ENCODE results near the gene PCDHGA4.
A peak's percentile ranks its signal among the peaks of the same experiment; 100 is the strongest.
"Not testable (repeated sequence)": the region's sequence is repeated elsewhere in the genome, so short reads cannot be mapped to it uniquely, and the experiment has no call there.

Gene PCDHGA4

GRCh38 chr5:141330299-141331080, 24.3 kb upstream of the PCDHGA4 start, which contains the start of gene PCDHGA1:
Gene PCDHGA1 (plus strand): TSS chr5:141330514.
- H3K4me3 ChIP-seq (ENCODE audit: low read length), result peak within 1 kb of the TSS; percentile 60
- peak within 1 kb of the TSS; percentile 67 for H3K9ac ChIP-seq (ENCODE audit: low read depth, low read length)
- no peaks in the 10 kb centered on the region for H3K4me1 ChIP-seq (ENCODE audit: control insufficient read depth, insufficient read depth, low read length)
- no peaks in the 10 kb centered on the region for H3K27me3 ChIP-seq (ENCODE audit: control insufficient read depth, insufficient read depth, low read length)
- H3K36me3 ChIP-seq (ENCODE audit: insufficient read depth, low read length), result no peaks in the 10 kb centered on the region
- peaks cover 7% of the 10 kb centered on the region for H3K9me3 ChIP-seq (replicated peaks; ENCODE audit: low read length)
- peak within 1 kb of the TSS; percentile 75 for H3K4me2 ChIP-seq (ENCODE audit: low read length)

DNA sequence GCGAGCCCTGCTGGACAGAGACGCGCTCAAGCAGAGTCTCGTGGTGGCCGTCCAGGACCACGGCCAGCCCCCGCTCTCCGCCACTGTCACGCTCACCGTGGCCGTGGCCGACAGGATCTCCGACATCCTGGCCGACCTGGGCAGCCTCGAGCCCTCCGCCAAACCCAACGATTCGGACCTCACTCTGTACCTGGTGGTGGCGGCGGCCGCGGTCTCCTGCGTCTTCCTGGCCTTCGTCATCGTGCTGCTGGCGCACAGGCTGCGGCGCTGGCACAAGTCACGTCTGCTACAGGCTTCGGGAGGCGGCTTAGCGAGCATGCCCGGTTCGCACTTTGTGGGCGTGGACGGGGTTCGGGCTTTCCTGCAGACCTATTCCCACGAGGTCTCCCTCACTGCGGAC, 22.2 kb upstream of the PCDHGA4 start:
- not testable (repeated sequence) for H3K4me2 ChIP-seq (ENCODE audit: low read length); H3K4me1 ChIP-seq (ENCODE audit: control insufficient read depth, insufficient read depth, low read length); H3K4me3 ChIP-seq (ENCODE audit: low read length); H3K27me3 ChIP-seq (ENCODE audit: control insufficient read depth, insufficient read depth, low read length); H3K36me3 ChIP-seq (ENCODE audit: insufficient read depth, low read length); H3K9ac ChIP-seq (ENCODE audit: low read depth, low read length)
- H3K9me3 ChIP-seq (replicated peaks; ENCODE audit: low read length), result peaks cover 11% of the 10 kb centered on the region

DNA sequence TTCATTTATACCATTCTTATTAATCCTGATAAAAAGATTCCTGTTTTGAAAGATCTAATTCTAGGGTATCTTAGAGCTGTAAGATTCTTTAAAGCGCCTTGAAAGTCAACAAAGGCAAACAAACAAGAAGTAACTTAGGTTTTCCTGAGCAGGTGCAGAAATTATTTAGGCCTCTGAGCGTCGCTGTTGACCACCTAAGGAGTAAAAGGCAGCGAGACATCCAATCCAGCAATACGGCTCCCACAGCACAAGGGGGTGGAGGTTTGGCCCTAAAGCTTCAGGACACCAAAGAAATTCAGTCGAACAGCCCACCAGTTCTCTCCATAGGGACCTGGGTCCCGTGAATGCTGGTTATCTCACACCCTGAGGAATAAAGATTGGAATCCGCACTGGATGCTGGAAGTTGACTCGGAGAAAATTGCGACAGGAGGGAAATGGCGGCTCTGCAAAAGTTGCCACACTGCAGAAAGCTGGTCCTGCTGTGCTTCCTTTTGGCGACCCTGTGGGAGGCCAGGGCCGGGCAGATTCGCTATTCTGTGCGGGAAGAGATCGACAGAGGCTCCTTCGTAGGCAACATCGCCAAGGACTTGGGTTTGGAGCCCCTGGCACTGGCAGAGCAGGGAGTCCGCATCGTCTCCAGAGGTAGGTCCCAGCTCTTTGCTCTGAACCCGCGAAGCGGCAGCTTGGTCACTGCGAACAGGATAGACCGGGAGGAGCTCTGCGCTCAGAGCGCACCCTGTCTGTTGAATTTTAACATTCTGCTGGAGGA, 16.1 kb upstream of the PCDHGA4 start, which contains the start of gene PCDHGA2:
Gene PCDHGA2, plus strand, starts transcription at position 223 of the 769 bp plus-strand sequence.
- Histone ChIP-seq H3K36me3 (ENCODE audit: insufficient read depth, low read length) (no peaks in the 10 kb centered on the region), H3K9me3 (replicated peaks; ENCODE audit: low read length) (peaks cover 13% of the 10 kb centered on the region), H3K27me3 (ENCODE audit: control insufficient read depth, insufficient read depth, low read length) (no peaks in the 10 kb centered on the region), H3K4me3 (ENCODE audit: low read length) (peak within 1 kb of the TSS; percentile 50), H3K4me1 (ENCODE audit: control insufficient read depth, insufficient read depth, low read length) (no peaks in the 10 kb centered on the region), H3K9ac (ENCODE audit: low read depth, low read length) (peak within 1 kb of the TSS; percentile 33), H3K4me2 (ENCODE audit: low read length) (peak within 1 kb of the TSS; percentile 54)

GRCh38 chr5:141340781-141341354, 14.0 kb upstream of the PCDHGA4 start:
- H3K27me3 ChIP-seq (ENCODE audit: control insufficient read depth, insufficient read depth, low read length); H3K4me1 ChIP-seq (ENCODE audit: control insufficient read depth, insufficient read depth, low read length); H3K36me3 ChIP-seq (ENCODE audit: insufficient read depth, low read length); H3K4me2 ChIP-seq (ENCODE audit: low read length); H3K4me3 ChIP-seq (ENCODE audit: low read length); H3K9ac ChIP-seq (ENCODE audit: low read depth, low read length): not testable (repeated sequence)
- H3K9me3 ChIP-seq (replicated peaks; ENCODE audit: low read length), result peaks cover 30% of the 10 kb centered on the region

DNA sequence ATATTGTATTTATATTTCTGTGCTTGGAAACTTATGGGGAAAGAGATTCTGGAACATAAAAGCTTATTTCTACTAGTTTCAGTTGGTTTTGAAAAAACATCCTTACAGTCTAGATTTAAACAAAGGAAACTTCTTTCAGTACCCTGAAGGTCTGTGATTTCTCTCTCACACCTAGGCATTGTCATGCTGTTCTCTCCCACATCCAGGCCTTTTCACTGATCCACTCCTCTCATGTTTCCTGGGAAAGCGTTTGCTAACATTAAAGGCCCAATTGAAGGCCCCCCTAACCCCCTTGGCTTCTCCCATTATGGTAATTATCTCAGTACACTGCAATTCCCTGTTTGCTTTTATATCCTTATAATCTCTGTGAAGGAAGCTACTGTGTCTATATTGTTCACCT, 12.0 kb upstream of the PCDHGA4 start:
- no peaks in the 10 kb centered on the region for H3K4me1 ChIP-seq (ENCODE audit: control insufficient read depth, insufficient read depth, low read length)
- H3K36me3 ChIP-seq (ENCODE audit: insufficient read depth, low read length), result no peaks in the 10 kb centered on the region
- no peak overlapping the region for H3K9ac ChIP-seq (ENCODE audit: low read depth, low read length)
- no peak overlapping the region for H3K4me3 ChIP-seq (ENCODE audit: low read length)
- H3K4me2 ChIP-seq (ENCODE audit: low read length), result no peak overlapping the region
- H3K9me3 ChIP-seq (replicated peaks; ENCODE audit: low read length), result peaks cover 25% of the 10 kb centered on the region
- H3K27me3 ChIP-seq (ENCODE audit: control insufficient read depth, insufficient read depth, low read length), result no peaks in the 10 kb centered on the region

GRCh38 chr5:141343242-141343952, 11.4 kb upstream of the PCDHGA4 start, which contains the start of gene PCDHGA3:
Gene PCDHGA3 (plus strand): TSS chr5:141343829. CDS start chr5:141344034, 205 bp downstream.
- Histone ChIP-seq H3K36me3 (ENCODE audit: insufficient read depth, low read length) (no peaks in the 10 kb centered on the region), H3K9me3 (replicated peaks; ENCODE audit: low read length) (peaks cover 25% of the 10 kb centered on the region), H3K27me3 (ENCODE audit: control insufficient read depth, insufficient read depth, low read length) (no peaks in the 10 kb centered on the region), H3K4me2 (ENCODE audit: low read length) (peak within 1 kb of the TSS; percentile 63), H3K4me3 (ENCODE audit: low read length) (peak within 1 kb of the TSS; percentile 65), H3K4me1 (ENCODE audit: control insufficient read depth, insufficient read depth, low read length) (no peaks in the 10 kb centered on the region), H3K9ac (ENCODE audit: low read depth, low read length) (peak within 1 kb of the TSS; percentile 44)

GRCh38 chr5:141343953-141344463, 10.8 kb upstream of the PCDHGA4 start:
- peaks cover 25% of the 10 kb centered on the region for H3K9me3 ChIP-seq (replicated peaks; ENCODE audit: low read length)
- H3K4me2 ChIP-seq (ENCODE audit: low read length), result peak overlapping the region; percentile 63
- H3K36me3 ChIP-seq (ENCODE audit: insufficient read depth, low read length), result no peaks in the 10 kb centered on the region
- H3K9ac ChIP-seq (ENCODE audit: low read depth, low read length), result peak overlapping the region; percentile 44
- H3K27me3 ChIP-seq (ENCODE audit: control insufficient read depth, insufficient read depth, low read length), result no peaks in the 10 kb centered on the region
- H3K4me3 ChIP-seq (ENCODE audit: low read length), result peak overlapping the region; percentile 65
- no peaks in the 10 kb centered on the region for H3K4me1 ChIP-seq (ENCODE audit: control insufficient read depth, insufficient read depth, low read length)

- Histone ChIP-seq H3K27me3 (ENCODE audit: control insufficient read depth, insufficient read depth, low read length) (no peaks in the 10 kb centered on the region), H3K9ac (ENCODE audit: low read depth, low read length) (no peak overlapping the region), H3K4me1 (ENCODE audit: control insufficient read depth, insufficient read depth, low read length) (no peaks in the 10 kb centered on the region), H3K9me3 (replicated peaks; ENCODE audit: low read length) (peaks cover 22% of the 10 kb centered on the region), H3K4me3 (ENCODE audit: low read length) (no peak overlapping the region), H3K4me2 (ENCODE audit: low read length) (no peak overlapping the region), H3K36me3 (ENCODE audit: insufficient read depth, low read length) (no peaks in the 10 kb centered on the region)
Observed at GRCh38 chr5:141345327-141345726, 9.5 kb upstream of the PCDHGA4 start.

- not testable (repeated sequence) for H3K4me3 ChIP-seq (ENCODE audit: low read length); H3K27me3 ChIP-seq (ENCODE audit: control insufficient read depth, insufficient read depth, low read length); H3K36me3 ChIP-seq (ENCODE audit: insufficient read depth, low read length); H3K4me2 ChIP-seq (ENCODE audit: low read length); H3K9ac ChIP-seq (ENCODE audit: low read depth, low read length); H3K4me1 ChIP-seq (ENCODE audit: control insufficient read depth, insufficient read depth, low read length)
- peaks cover 27% of the 10 kb centered on the region for H3K9me3 ChIP-seq (replicated peaks; ENCODE audit: low read length)
Observed at GRCh38 chr5:141346017-141346416, 8.8 kb upstream of the PCDHGA4 start.

- peak within 1 kb of the TSS; percentile 84 for H3K4me2 ChIP-seq (ENCODE audit: low read length)
- H3K9me3 ChIP-seq (replicated peaks; ENCODE audit: low read length), result peaks cover 13% of the 10 kb centered on the region
- H3K4me1 ChIP-seq (ENCODE audit: control insufficient read depth, insufficient read depth, low read length), result no peaks in the 10 kb centered on the region
- peak within 1 kb of the TSS; percentile 5 for H3K9ac ChIP-seq (ENCODE audit: low read depth, low read length)
- H3K4me3 ChIP-seq (ENCODE audit: low read length), result peak within 1 kb of the TSS; percentile 66
- H3K36me3 ChIP-seq (ENCODE audit: insufficient read depth, low read length), result no peaks in the 10 kb centered on the region
- no peaks in the 10 kb centered on the region for H3K27me3 ChIP-seq (ENCODE audit: control insufficient read depth, insufficient read depth, low read length)
Observed at GRCh38 chr5:141349917-141350619, 4.8 kb upstream of the PCDHGA4 start, which contains the start of gene PCDHGB1. Gene PCDHGB1 (plus strand): TSS chr5:141350099. CDS start chr5:141350261, 162 bp downstream.
